OCI-LY1 (cell line): ENCODE data around the gene KIAA1328.

ENCODE experiments used
- H2AFZ ChIP-seq: fragments of 200-600 bp; sonication (generic), shearing (Covaris generic); 2 replicates; pipeline ENCODE4 v1.6.0; 2014; ENCODE audit warnings: antibody characterized with exemption, mild to moderate bottlenecking, low read length
- H3F3A ChIP-seq: fragments of 200-600 bp; sonication (generic), shearing (Covaris generic); 2 replicates; pipeline ENCODE4 v1.6.0; 2014; ENCODE audit warnings: mild to moderate bottlenecking, antibody characterized with exemption, low read length, moderate library complexity; ENCODE audit not compliant: insufficient read depth
- H3K27ac ChIP-seq: fragments of 200-600 bp; sonication (generic); 2 replicates; pipeline ENCODE4 v1.5.1; 2014; ENCODE audit warnings: low read length, mixed run types, mild to moderate bottlenecking, low read depth; ENCODE audit not compliant: poor library complexity, severe bottlenecking
- H3K27me3 ChIP-seq: fragments of 200-600 bp; sonication (generic); 2 replicates; pipeline ENCODE4 v1.6.0; 2014; ENCODE audit warnings: antibody characterized with exemption, mild to moderate bottlenecking, low read length, moderate library complexity; ENCODE audit not compliant: insufficient read depth
- H3K36me3 ChIP-seq: fragments of 200-600 bp; sonication (generic); 2 replicates; pipeline ENCODE4 v1.6.1; 2014; ENCODE audit warnings: mild to moderate bottlenecking, antibody characterized with exemption, low read length, moderate library complexity, mixed read lengths; ENCODE audit not compliant: insufficient read depth
- H3K4me1 ChIP-seq: fragments of 200-600 bp; sonication (generic); 2 replicates; pipeline ENCODE4 v1.5.1; 2014; ENCODE audit warnings: mild to moderate bottlenecking, low read length, moderate library complexity; ENCODE audit not compliant: insufficient read depth, severe bottlenecking
- H3K4me2 ChIP-seq: fragments of 200-600 bp; sonication (generic), shearing (Covaris generic); 2 replicates; pipeline ENCODE4 v1.6.1; 2014; ENCODE audit warnings: low read length
- H3K4me3 ChIP-seq: fragments of 200-600 bp; sonication (generic); 2 replicates; pipeline ENCODE4 v1.5.1; 2014; ENCODE audit warnings: low read length, low read depth, mild to moderate bottlenecking, mixed read lengths; ENCODE audit not compliant: poor library complexity, severe bottlenecking
- H3K79me2 ChIP-seq: fragments of 200-600 bp; shearing (Covaris generic); 2 replicates; pipeline ENCODE4 v1.6.1; 2016; ENCODE audit warnings: mixed run types, low read length, mixed read lengths; ENCODE audit not compliant: insufficient read depth
- H3K9ac ChIP-seq: fragments of 200-600 bp; sonication (generic), shearing (Covaris generic); 2 replicates; pipeline ENCODE4 v1.6.1; 2014; ENCODE audit warnings: mild to moderate bottlenecking, low read length, mixed read lengths
- H3K9me2 ChIP-seq: fragments of 200-600 bp; sonication (generic), shearing (Covaris generic); 2 replicates; pipeline ENCODE4 v1.6.1; 2014; ENCODE audit warnings: low read depth, mild to moderate bottlenecking, low read length, mixed read lengths
- H3K9me3 ChIP-seq: fragments of 200-600 bp; shearing (Covaris generic); 2 replicates; pipeline ENCODE4 v1.6.1; 2014; ENCODE audit warnings: low read length, mixed read lengths
- H4K20me1 ChIP-seq: fragments of 200-600 bp; sonication (generic), shearing (Covaris generic); 2 replicates; pipeline ENCODE4 v1.6.0; 2016; ENCODE audit warnings: mild to moderate bottlenecking, low read length; ENCODE audit not compliant: insufficient read depth
- CTCF ChIP-seq: fragments of 200-600 bp; sonication (generic), shearing (Covaris generic); IDR thresholded peaks from 2 replicates; pipeline ENCODE4 v1.5.1; 2017; ENCODE audit warnings: mild to moderate bottlenecking, antibody characterized with exemption, low read length, moderate library complexity, mixed read lengths
- EZH2 ChIP-seq: fragments of 200-600 bp; sonication (generic), shearing (Covaris generic); IDR thresholded peaks from 2 replicates; pipeline ENCODE4 v1.8.0; 2017; ENCODE audit warnings: borderline replicate concordance, mixed run types, mild to moderate bottlenecking, antibody characterized with exemption, low read length, moderate library complexity, mixed read lengths

KIAA1328 gene

DNA sequence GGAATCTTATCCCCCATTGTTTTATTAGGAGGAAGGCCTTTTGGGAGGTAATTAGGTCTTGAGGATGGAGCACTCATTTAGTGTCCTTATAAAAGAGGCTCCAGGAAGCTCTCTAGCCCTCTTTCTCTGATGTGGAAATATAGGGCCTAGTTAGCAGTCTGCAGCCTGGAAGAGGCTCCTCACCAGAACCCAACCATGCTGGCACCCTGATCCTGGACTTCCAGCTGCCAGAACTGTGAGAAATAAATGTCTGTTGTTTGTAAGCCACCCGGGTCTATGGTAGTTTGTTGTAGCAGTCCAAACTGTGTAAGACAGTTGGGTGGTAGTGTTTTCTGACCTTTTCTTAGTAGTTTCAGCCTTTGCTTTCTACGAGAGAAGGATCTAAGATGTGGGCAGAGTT lies 100.7 kb downstream of the KIAA1328 start:
- H3K9me2 ChIP-seq: no peaks in the 10 kb centered on the region
- no peak for TF ChIP-seq CTCF
- H3K4me3 ChIP-seq: no peak overlapping the region
- no peaks in the 10 kb centered on the region for H3K27me3 ChIP-seq
- no peaks in the 10 kb centered on the region for H3K79me2 ChIP-seq
- H3K36me3 ChIP-seq: no peaks in the 10 kb centered on the region
- H3K4me1 ChIP-seq: no peaks in the 10 kb centered on the region
- no peak overlapping the region for H3K27ac ChIP-seq
- H3K9ac ChIP-seq: no peak overlapping the region
- no peaks in the 10 kb centered on the region for H3K9me3 ChIP-seq
- no peaks in the 10 kb centered on the region for H3F3A ChIP-seq
- H4K20me1 ChIP-seq: no peaks in the 10 kb centered on the region
- H3K4me2 ChIP-seq: no peak overlapping the region
- no peak overlapping the region for H2AFZ ChIP-seq

DNA sequence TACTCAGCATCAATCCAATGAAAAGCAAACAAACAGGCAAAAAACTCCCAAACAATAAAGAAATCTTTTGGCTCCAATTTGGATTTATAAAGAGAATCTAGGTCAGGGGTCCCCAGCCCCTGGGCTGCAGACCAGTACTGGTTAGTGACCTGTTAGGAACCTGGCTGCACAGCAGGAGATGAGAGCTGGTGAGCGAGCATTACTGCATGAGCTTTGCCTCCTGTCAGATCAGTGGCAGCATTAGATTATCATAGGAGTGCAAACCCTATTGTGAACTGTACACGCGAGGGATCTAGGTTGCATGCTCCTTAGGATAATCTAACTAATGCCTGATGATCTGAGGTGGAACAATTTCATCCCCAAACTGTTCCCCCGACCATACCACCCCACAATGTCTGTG lies 102.2 kb downstream of the KIAA1328 start:
- Histone ChIP-seq H3F3A (no peaks in the 10 kb centered on the region), H4K20me1 (no peaks in the 10 kb centered on the region), H3K9ac (no peak overlapping the region), H2AFZ (no peak overlapping the region), H3K36me3 (no peaks in the 10 kb centered on the region), H3K4me3 (no peak overlapping the region), H3K4me1 (no peaks in the 10 kb centered on the region), H3K4me2 (no peak overlapping the region), H3K27me3 (no peaks in the 10 kb centered on the region), H3K79me2 (no peaks in the 10 kb centered on the region), H3K9me3 (no peaks in the 10 kb centered on the region), H3K27ac (no peak overlapping the region), H3K9me2 (no peaks in the 10 kb centered on the region)
- no peak for TF ChIP-seq EZH2
- TF ChIP-seq CTCF: no peak

- Histone ChIP-seq H3K9me2 (no peaks in the 10 kb centered on the region), H3K27me3 (no peaks in the 10 kb centered on the region), H3K9ac (no peak overlapping the region), H3K36me3 (no peaks in the 10 kb centered on the region), H2AFZ (no peak overlapping the region), H3K9me3 (no peaks in the 10 kb centered on the region), H3K4me3 (no peak overlapping the region), H4K20me1 (no peaks in the 10 kb centered on the region), H3K27ac (no peak overlapping the region), H3K4me1 (no peaks in the 10 kb centered on the region), H3K79me2 (no peaks in the 10 kb centered on the region), H3F3A (no peaks in the 10 kb centered on the region), H3K4me2 (no peak overlapping the region)
- TF ChIP-seq CTCF (no peak), EZH2 (no peak)
These were observed 104.6 kb downstream of the KIAA1328 start for GRCh38 chr18:36933552-36933951.
